GM12878 (cell line): ENCODE measurements around the gene GPR108. TPM values are rescaled to one million over a fixed set of nuclear protein-coding genes. Genes with fewer than 3 reads are reported as not detected.

Experiments
- BHLHE40 ChIP-seq, 2 experiments: fragments of 450-650 bp in 1 of 2; IDR thresholded peaks; 2 replicates each; pipeline ENCODE4 v1.6.1; 2011 to 2017; ENCODE audit warnings: low read depth in 2 of 2, borderline replicate concordance in 1 of 2, improper control_type of control experiment in 1 of 2, low read length in 1 of 2, mild to moderate bottlenecking in 1 of 2
- CREM ChIP-seq: IDR thresholded peaks from 2 replicates; pipeline ENCODE4 v1.6.1; 2014; ENCODE audit warnings: antibody characterized with exemption, low read depth
- GABPA ChIP-seq: IDR thresholded peaks from 2 replicates; pipeline ENCODE4 v1.6.1; 2014; ENCODE audit warnings: antibody characterized with exemption, low read depth, mild to moderate bottlenecking, inconsistent platforms
- HCFC1 ChIP-seq: fragments of 150-350 bp; IDR thresholded peaks from 2 replicates; pipeline ENCODE4 v1.6.1; 2014; ENCODE audit warnings: low read length
- HDGF ChIP-seq: fragments of 450-650 bp; IDR thresholded peaks from 2 replicates; pipeline ENCODE4 v1.6.1; 2016; ENCODE audit warnings: antibody characterized with exemption
- MXI1 ChIP-seq: fragments of 150-350 bp; IDR thresholded peaks from 2 replicates; pipeline ENCODE4 v1.6.1; 2011; ENCODE audit warnings: low read depth, mild to moderate bottlenecking, inconsistent platforms, low read length, improper control_type of control experiment
- RELA ChIP-seq: fragments of 450-650 bp; IDR thresholded peaks from 2 replicates; pipeline ENCODE4 v1.8.0; 2014; ENCODE audit warnings: borderline replicate concordance; ENCODE audit not compliant: partially characterized antibody
- SIN3A ChIP-seq: IDR thresholded peaks from 2 replicates; pipeline ENCODE4 v1.6.1; 2012; ENCODE audit warnings: low read depth, low read length, improper control_type of control experiment
- SMAD1 ChIP-seq: fragments of 450-650 bp; IDR thresholded peaks from 2 replicates; pipeline ENCODE4 v1.6.1; 2018; ENCODE audit warnings: mild to moderate bottlenecking, low read depth; ENCODE audit not compliant: partially characterized antibody
- SMAD5 ChIP-seq: IDR thresholded peaks from 2 replicates; pipeline ENCODE4 v1.6.1; 2016; ENCODE audit warnings: antibody characterized with exemption, low read depth
- SREBF1 ChIP-seq: IDR thresholded peaks from 2 replicates; pipeline ENCODE4 v1.6.1; 2012; ENCODE audit warnings: mild to moderate bottlenecking, low read length
- TARDBP ChIP-seq: IDR thresholded peaks from 2 replicates; pipeline ENCODE4 v1.6.1; 2016; ENCODE audit warnings: borderline replicate concordance
- ZNF274 ChIP-seq: IDR thresholded peaks from one replicate; pipeline ENCODE4 v1.8.0; 2011; ENCODE audit not compliant: insufficient read length, insufficient read depth
- polyA plus RNA-seq, 11 experiments: library from polyadenylated mRNA; depleted of rRNA in 4 of 11; unstranded in 6 of 11; stranded (reverse) in 5 of 11; fragments of >200 nt; fragmentation: Nextera tagmentation in 4 of 11; fragmentation: Illumina TruSeq in 1 of 11; extraction: Ambion mirVana in 4 of 11; extraction: Trizol in 1 of 11; gene quantifications; 1 replicate in 1 of 11; 2 replicates in 10 of 11; pipeline versions ENCODE4 v1.2.1 to v1.2.3, GENCODE V29; 2011 to 2016; ENCODE audit warnings: inconsistent platforms in 2 of 11, missing spikeins in 2 of 11, low read depth in 1 of 11
- total RNA-seq, 4 experiments: library from RNA; depleted of rRNA in 3 of 4; stranded (reverse); fragments of >200 nt in 3 of 4; fragmentation: Illumina TruSeq in 1 of 4; extraction: Trizol in 1 of 4; gene quantifications; 2 replicates each; pipeline versions ENCODE4 v1.2.1 to v1.2.3, GENCODE V29; 2013 to 2021
- TF ChIP-seq, protein P1 (sequence below): fragments of 450-650 bp; IDR thresholded peaks from 2 replicates; pipeline ENCODE4 v1.6.1; 2016; ENCODE audit warnings: mild to moderate bottlenecking
- TF ChIP-seq, protein P2 (sequence below): fragments of 450-650 bp; IDR thresholded peaks from 2 replicates; pipeline ENCODE4 v1.6.1; 2016; ENCODE audit warnings: mild to moderate bottlenecking
- TF ChIP-seq, protein P3 (sequence below): IDR thresholded peaks from 2 replicates; pipeline ENCODE4 v1.6.1; 2011; ENCODE audit warnings: borderline replicate concordance, low read depth, mild to moderate bottlenecking, moderate library complexity, mixed read lengths, low read length; ENCODE audit not compliant: insufficient read depth; ENCODE audit errors: extremely low read length
- TF ChIP-seq, protein P4 (sequence below): fragments of 450-650 bp; IDR thresholded peaks from 2 replicates; pipeline ENCODE4 v1.6.1; 2016; ENCODE audit warnings: mild to moderate bottlenecking, moderate library complexity, borderline replicate concordance

GPR108 gene
- total and polyA plus RNA-seq, 10 of the 15 experiments (the other 5 are each of a cell fraction or from before 2014, with no cell fraction given), result 4.4 to 87.2 (median 57.1) TPM

DNA sequence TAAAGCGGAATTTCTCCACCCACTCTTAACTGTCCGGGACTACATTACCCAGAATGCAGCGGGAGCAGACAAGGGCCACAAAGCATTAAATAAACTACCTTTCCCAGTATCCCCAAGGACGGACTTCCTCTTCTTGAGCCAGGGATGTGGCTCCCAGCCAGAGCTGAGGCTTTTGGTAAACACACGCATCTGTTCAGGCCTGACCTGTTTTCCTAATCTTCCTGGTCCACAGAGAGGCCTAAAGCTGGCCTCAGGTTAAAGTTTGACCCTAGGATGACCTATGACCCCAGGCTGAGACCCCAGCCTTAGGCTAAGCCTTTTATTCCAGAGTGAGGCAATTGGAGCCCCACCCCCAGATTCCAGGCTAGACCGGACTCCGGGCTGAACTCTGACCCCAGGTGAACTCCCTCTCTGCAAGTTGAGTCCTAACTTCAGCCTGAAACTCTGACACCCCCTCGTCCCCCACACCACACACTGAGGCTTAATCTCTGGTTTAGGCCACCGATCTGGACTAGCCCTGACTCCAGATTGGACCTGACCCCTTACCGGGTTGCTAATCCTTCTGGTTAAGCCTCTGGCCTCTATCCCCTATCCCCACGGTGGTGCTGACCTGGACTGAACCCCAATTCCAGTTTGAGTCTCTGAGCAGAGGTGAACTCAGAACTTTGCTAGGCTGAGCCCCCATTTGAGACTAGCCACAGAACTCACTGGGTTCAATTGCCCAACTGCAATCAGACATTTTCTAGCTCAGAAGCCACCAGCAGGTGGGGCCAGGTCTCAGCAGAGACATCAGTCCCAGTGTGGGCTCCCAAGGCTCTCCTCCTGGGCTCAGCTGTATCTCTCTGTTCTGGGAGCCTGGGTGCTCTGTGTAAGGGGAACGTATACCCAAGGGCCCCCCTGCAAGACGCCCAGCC lies 750 bp upstream of the GPR108 start (continued):
- 0 out of 2 replicates have a peak, but pooled peaks have one; percentile 38 for TF ChIP-seq SIN3A
- TF ChIP-seq, protein P1, sequence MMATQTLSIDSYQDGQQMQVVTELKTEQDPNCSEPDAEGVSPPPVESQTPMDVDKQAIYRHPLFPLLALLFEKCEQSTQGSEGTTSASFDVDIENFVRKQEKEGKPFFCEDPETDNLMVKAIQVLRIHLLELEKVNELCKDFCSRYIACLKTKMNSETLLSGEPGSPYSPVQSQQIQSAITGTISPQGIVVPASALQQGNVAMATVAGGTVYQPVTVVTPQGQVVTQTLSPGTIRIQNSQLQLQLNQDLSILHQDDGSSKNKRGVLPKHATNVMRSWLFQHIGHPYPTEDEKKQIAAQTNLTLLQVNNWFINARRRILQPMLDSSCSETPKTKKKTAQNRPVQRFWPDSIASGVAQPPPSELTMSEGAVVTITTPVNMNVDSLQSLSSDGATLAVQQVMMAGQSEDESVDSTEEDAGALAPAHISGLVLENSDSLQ, result no peak
- peak; percentile 85 for TF ChIP-seq SREBF1
- peak; percentile 73; the same call in 1 of the 2 replicates for TF ChIP-seq CREM
- no peak for TF ChIP-seq SMAD5
- TF ChIP-seq, protein P2, sequence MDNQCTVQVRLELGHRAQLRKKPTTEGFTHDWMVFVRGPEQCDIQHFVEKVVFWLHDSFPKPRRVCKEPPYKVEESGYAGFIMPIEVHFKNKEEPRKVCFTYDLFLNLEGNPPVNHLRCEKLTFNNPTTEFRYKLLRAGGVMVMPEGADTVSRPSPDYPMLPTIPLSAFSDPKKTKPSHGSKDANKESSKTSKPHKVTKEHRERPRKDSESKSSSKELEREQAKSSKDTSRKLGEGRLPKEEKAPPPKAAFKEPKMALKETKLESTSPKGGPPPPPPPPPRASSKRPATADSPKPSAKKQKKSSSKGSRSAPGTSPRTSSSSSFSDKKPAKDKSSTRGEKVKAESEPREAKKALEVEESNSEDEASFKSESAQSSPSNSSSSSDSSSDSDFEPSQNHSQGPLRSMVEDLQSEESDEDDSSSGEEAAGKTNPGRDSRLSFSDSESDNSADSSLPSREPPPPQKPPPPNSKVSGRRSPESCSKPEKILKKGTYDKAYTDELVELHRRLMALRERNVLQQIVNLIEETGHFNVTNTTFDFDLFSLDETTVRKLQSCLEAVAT, result no peak
- TF ChIP-seq RELA, result peak; percentile 30
- peak; percentile 82 for TF ChIP-seq SMAD1
- TF ChIP-seq, protein P3, sequence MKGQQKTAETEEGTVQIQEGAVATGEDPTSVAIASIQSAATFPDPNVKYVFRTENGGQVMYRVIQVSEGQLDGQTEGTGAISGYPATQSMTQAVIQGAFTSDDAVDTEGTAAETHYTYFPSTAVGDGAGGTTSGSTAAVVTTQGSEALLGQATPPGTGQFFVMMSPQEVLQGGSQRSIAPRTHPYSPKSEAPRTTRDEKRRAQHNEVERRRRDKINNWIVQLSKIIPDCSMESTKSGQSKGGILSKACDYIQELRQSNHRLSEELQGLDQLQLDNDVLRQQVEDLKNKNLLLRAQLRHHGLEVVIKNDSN, result no peak
- TF ChIP-seq MXI1, result peak; percentile 20; the same call in 1 of the 2 replicates
- peak; percentile 96 for TF ChIP-seq GABPA
- TF ChIP-seq BHLHE40 (IDR thresholded peaks at IDR 0.05; ENCODE audit: borderline replicate concordance in 1 of 2, low read depth in 2 of 2, low read length in 1 of 2), result no peak
- TF ChIP-seq, protein P4, sequence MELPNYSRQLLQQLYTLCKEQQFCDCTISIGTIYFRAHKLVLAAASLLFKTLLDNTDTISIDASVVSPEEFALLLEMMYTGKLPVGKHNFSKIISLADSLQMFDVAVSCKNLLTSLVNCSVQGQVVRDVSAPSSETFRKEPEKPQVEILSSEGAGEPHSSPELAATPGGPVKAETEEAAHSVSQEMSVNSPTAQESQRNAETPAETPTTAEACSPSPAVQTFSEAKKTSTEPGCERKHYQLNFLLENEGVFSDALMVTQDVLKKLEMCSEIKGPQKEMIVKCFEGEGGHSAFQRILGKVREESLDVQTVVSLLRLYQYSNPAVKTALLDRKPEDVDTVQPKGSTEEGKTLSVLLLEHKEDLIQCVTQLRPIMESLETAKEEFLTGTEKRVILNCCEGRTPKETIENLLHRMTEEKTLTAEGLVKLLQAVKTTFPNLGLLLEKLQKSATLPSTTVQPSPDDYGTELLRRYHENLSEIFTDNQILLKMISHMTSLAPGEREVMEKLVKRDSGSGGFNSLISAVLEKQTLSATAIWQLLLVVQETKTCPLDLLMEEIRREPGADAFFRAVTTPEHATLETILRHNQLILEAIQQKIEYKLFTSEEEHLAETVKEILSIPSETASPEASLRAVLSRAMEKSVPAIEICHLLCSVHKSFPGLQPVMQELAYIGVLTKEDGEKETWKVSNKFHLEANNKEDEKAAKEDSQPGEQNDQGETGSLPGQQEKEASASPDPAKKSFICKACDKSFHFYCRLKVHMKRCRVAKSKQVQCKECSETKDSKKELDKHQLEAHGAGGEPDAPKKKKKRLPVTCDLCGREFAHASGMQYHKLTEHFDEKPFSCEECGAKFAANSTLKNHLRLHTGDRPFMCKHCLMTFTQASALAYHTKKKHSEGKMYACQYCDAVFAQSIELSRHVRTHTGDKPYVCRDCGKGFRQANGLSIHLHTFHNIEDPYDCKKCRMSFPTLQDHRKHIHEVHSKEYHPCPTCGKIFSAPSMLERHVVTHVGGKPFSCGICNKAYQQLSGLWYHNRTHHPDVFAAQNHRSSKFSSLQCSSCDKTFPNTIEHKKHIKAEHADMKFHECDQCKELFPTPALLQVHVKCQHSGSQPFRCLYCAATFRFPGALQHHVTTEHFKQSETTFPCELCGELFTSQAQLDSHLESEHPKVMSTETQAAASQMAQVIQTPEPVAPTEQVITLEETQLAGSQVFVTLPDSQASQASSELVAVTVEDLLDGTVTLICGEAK, result peak; percentile 92
- 0 out of 2 replicates have a peak, but pooled peaks have one; percentile 28 for TF ChIP-seq HDGF
- peak; percentile 83 for TF ChIP-seq TARDBP
- no peak for TF ChIP-seq ZNF274
- peak; percentile 98 for TF ChIP-seq HCFC1
